ENCODE measurements around the gene LRRC70. TPM values are rescaled to one million over a fixed set of nuclear protein-coding genes. Genes with fewer than 3 reads are reported as not detected.

Gene LRRC70
- total RNA-seq, 4 donors from 2014 or later, result 0.13 to 1.4 (median 0.80) TPM; not detected in 1

DNA sequence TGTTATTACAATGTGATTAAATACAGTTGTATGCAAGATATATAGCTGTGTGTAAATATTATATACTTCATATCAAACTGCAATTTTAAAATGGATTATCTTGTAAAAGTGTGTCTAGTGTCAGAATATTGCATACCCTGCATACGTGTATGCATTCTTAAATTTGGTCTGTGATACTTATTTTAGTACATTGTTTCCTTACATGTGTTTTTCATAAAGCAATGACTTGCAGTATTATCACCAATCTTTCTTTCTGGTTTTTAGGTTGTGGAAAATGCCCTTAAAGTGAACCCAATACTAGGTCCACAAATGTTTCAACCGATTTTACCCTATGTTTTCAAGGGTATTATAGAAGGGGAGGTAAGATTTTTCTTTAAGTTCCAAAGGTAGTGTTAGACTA lies 28.5 kb upstream of the LRRC70 start:
- no peak overlapping the region for H3K4me3 ChIP-seq
- no peaks in the 10 kb centered on the region for H3K27me3 ChIP-seq
- H3K27ac ChIP-seq, result no peak overlapping the region
- H3K4me1 ChIP-seq, result no peaks in the 10 kb centered on the region
- DNase-seq (no peak), ATAC-seq (no peak)
- H3K9me3 ChIP-seq, result no peaks in the 10 kb centered on the region
- in situ Hi-C loops (cut with MboI; ENCODE audit: low sequenced_read_pairs in 4 of 4) (no loop called here), intact Hi-C loops (cut with DNase I; ENCODE audit: low total_unique reads) (no loop called here)
- TF ChIP-seq, protein P1, sequence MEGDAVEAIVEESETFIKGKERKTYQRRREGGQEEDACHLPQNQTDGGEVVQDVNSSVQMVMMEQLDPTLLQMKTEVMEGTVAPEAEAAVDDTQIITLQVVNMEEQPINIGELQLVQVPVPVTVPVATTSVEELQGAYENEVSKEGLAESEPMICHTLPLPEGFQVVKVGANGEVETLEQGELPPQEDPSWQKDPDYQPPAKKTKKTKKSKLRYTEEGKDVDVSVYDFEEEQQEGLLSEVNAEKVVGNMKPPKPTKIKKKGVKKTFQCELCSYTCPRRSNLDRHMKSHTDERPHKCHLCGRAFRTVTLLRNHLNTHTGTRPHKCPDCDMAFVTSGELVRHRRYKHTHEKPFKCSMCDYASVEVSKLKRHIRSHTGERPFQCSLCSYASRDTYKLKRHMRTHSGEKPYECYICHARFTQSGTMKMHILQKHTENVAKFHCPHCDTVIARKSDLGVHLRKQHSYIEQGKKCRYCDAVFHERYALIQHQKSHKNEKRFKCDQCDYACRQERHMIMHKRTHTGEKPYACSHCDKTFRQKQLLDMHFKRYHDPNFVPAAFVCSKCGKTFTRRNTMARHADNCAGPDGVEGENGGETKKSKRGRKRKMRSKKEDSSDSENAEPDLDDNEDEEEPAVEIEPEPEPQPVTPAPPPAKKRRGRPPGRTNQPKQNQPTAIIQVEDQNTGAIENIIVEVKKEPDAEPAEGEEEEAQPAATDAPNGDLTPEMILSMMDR (IDR thresholded peaks at IDR 0.05 in 4 of 5, conservative IDR thresholded peaks at IDR 0.05 in 1 of 5), result no peak
- TF ChIP-seq POLR2A (IDR thresholded peaks at IDR 0.05), result no peak
- peaks cover 0 to 8% of the 10 kb centered on the region in 2 donors for H3K36me3 ChIP-seq

DNA sequence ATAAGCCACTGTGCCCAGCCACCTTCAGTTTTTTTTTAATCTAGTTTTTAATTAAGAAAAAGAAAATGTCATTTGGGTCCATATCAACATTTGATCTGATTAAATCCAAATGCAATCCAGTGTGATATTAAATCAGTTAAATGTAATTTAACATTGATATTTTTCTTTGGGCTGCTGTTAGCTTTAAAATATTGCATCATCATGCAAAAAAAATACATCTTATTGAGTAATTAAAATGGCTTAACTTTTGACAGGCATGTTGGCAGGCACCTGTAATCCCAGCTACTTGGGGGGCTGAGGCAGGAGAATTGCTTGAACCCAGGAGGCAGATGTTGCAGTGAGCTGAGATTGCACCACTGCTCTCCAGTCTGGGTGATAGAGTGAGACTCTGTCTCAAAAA lies 22.7 kb upstream of the LRRC70 start:
- Histone ChIP-seq H3K27ac (no peak overlapping the region), H3K36me3 (peaks cover 0 to 8% of the 10 kb centered on the region in 2 donors), H3K4me3 (no peak overlapping the region), H3K27me3 (no peaks in the 10 kb centered on the region), H3K9me3 (no peaks in the 10 kb centered on the region), H3K4me1 (no peaks in the 10 kb centered on the region)
- DNase-seq (no peak), ATAC-seq (no peak)
- TF ChIP-seq, protein P1 (IDR thresholded peaks at IDR 0.05 in 4 of 5, conservative IDR thresholded peaks at IDR 0.05 in 1 of 5), result no peak
- no peak for TF ChIP-seq POLR2A (IDR thresholded peaks at IDR 0.05)
- in situ Hi-C loops (cut with MboI; ENCODE audit: low sequenced_read_pairs in 4 of 4), result no loop called here
- intact Hi-C loops (cut with DNase I; ENCODE audit: low total_unique reads), result no loop called here

GRCh38 chr5:62558941-62559340 lies 19.7 kb upstream of the LRRC70 start:
- H3K4me3 ChIP-seq, result no peak overlapping the region
- peaks cover 0 to 8% of the 10 kb centered on the region in 2 donors for H3K36me3 ChIP-seq
- TF ChIP-seq, protein P1 (IDR thresholded peaks at IDR 0.05 in 4 of 5, conservative IDR thresholded peaks at IDR 0.05 in 1 of 5), result no peak
- no peak for TF ChIP-seq POLR2A (IDR thresholded peaks at IDR 0.05)
- no peak for ATAC-seq
- DNase-seq, result no peak
- H3K27ac ChIP-seq, result no peak overlapping the region
- no peaks in the 10 kb centered on the region for H3K27me3 ChIP-seq
- in situ Hi-C loops (cut with MboI; ENCODE audit: low sequenced_read_pairs in 4 of 4) (no loop called here), intact Hi-C loops (cut with DNase I; ENCODE audit: low total_unique reads) (no loop called here)
- no peaks in the 10 kb centered on the region for H3K9me3 ChIP-seq
- peaks cover 0 to 4% of the 10 kb centered on the region in 2 donors for H3K4me1 ChIP-seq

DNA sequence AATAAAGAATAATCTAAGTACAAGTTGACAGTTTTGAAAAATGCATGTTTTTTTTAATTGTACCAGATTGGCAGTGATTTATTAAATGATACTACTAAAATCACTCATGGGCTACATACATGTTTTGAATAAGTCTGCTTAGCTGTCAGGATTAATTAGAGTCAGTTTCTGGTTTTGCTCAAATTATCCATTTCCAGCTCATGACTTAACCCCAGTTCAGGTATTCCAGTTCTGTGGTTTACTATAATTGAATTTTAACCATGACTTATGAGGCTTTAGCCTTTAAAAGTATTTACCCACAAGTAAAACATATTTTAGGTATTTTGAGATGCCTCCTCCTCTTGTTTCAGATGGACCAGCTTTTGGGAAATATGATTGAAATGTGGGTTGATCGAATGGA lies 17.8 kb upstream of the LRRC70 start:
- no peak overlapping the region for H3K27ac ChIP-seq
- DNase-seq (no peak), ATAC-seq (no peak)
- intact Hi-C loops (cut with DNase I; ENCODE audit: low total_unique reads), result loop anchor here (2.0 kb wide), 1 partner anchor 26 kb away; no protein-coding TSS in a partner anchor
- no peak overlapping the region for H3K4me3 ChIP-seq
- in situ Hi-C loops (cut with MboI; ENCODE audit: low sequenced_read_pairs in 4 of 4), result no loop called here
- peaks cover 0 to 8% of the 10 kb centered on the region in 2 donors for H3K36me3 ChIP-seq
- no peak for TF ChIP-seq POLR2A (IDR thresholded peaks at IDR 0.05)
- TF ChIP-seq, protein P1 (IDR thresholded peaks at IDR 0.05 in 4 of 5, conservative IDR thresholded peaks at IDR 0.05 in 1 of 5), result no peak
- H3K4me1 ChIP-seq, result peaks cover 0 to 6% of the 10 kb centered on the region in 2 donors
- H3K27me3 ChIP-seq, result no peaks in the 10 kb centered on the region
- H3K9me3 ChIP-seq, result no peaks in the 10 kb centered on the region

GRCh38 chr5:62561896-62562295 lies 16.7 kb upstream of the LRRC70 start:
- no peak overlapping the region for H3K27ac ChIP-seq
- no peaks in the 10 kb centered on the region for H3K9me3 ChIP-seq
- H3K4me3 ChIP-seq, result no peak overlapping the region
- in situ Hi-C loops (cut with MboI; ENCODE audit: low sequenced_read_pairs in 4 of 4) (no loop called here), intact Hi-C loops (cut with DNase I; ENCODE audit: low total_unique reads) (loop anchor here (2.0 kb wide), 1 partner anchor 27 kb away; no protein-coding TSS in a partner anchor)
- ATAC-seq (no peak), DNase-seq (no peak)
- H3K36me3 ChIP-seq, result peaks cover 0 to 12% of the 10 kb centered on the region in 2 donors
- H3K4me1 ChIP-seq, result peaks cover 0 to 6% of the 10 kb centered on the region in 2 donors
- TF ChIP-seq, protein P1 (IDR thresholded peaks at IDR 0.05 in 4 of 5, conservative IDR thresholded peaks at IDR 0.05 in 1 of 5), result no peak
- TF ChIP-seq POLR2A (IDR thresholded peaks at IDR 0.05), result no peak
- no peaks in the 10 kb centered on the region for H3K27me3 ChIP-seq

Measured in gastrocnemius medialis (tissue), 4 donors.